GM12873 (cell line): ENCODE results near the gene HBA1.

Source experiments
- TF ChIP-seq, protein P1 (sequence below): IDR thresholded peaks from 2 replicates; pipeline ENCODE4 v1.5.1; 2012; ENCODE audit warnings: low read depth, mild to moderate bottlenecking, moderate library complexity, low read length, control low read depth; ENCODE audit not compliant: insufficient read depth; ENCODE audit errors: missing control alignments

Gene HBA1

DNA sequence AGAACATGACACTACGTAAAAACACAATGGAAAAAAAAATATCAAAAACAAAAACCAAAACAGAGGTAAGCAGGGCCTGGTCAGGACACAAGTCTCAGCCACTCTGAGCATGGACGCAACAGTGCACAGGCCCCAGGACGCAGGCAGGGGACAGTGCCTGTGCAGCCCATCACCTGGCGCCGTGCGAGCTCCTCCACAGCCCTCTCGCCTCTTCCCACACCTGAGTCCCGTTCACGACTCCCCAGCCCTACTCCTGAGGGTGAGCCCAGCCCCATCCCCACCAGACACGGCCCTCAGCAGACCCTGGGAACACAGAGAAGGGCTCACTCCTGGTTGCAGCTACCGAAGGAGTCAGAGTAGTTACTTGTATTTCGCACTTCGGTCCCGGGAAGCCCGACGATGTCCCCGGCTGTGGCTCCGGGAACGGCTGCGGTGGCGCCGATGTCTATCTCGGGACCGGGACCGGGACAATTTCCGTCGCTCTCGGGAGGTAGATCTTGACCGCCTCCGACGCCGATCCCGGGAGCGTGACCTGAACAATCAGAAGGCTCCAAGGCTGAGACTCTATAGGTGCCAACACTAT is 13.2 kb downstream of the HBA1 start:
- TF ChIP-seq, protein P1, sequence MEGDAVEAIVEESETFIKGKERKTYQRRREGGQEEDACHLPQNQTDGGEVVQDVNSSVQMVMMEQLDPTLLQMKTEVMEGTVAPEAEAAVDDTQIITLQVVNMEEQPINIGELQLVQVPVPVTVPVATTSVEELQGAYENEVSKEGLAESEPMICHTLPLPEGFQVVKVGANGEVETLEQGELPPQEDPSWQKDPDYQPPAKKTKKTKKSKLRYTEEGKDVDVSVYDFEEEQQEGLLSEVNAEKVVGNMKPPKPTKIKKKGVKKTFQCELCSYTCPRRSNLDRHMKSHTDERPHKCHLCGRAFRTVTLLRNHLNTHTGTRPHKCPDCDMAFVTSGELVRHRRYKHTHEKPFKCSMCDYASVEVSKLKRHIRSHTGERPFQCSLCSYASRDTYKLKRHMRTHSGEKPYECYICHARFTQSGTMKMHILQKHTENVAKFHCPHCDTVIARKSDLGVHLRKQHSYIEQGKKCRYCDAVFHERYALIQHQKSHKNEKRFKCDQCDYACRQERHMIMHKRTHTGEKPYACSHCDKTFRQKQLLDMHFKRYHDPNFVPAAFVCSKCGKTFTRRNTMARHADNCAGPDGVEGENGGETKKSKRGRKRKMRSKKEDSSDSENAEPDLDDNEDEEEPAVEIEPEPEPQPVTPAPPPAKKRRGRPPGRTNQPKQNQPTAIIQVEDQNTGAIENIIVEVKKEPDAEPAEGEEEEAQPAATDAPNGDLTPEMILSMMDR: no peak

DNA sequence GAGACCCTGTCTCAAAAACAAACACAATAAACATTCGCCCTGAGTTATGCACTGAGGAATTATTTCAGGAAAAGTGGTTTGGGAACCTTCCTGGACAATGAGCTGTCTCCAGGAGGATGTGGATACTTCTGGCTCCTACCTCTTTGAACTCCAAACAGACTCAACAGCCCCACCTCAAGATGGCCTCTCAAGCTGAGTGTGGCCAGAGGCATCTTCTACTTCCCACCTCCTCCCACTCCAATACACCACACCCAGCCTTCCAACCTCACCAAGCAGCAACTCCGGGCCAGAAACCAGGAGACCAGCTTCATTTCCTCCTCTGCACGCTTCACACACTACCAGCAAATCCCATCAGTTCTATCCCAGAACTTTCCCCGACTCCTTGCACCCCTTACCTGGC is 15.4 kb downstream of the HBA1 start:
- TF ChIP-seq, protein P1: no peak

DNA sequence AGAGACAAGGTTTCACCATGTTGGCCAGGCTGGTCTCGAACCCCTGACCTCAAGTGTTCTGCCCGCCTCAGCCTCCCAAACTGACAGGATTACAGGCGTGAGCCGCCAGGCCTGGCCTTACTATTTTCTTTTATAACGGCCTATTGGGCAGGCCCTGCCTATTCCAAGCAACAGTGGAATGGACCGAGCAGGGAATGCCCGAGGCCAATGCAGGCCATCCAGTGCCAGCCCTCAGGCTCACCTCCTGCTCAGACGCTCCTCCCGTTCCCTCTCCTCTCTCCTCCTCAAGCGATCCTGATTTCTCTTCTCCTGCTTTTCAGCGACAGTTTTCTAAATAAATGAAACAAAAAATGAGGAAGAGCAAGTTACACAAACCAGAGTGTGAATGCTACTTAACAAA is 16.2 kb downstream of the HBA1 start:
- TF ChIP-seq, protein P1: no peak

DNA sequence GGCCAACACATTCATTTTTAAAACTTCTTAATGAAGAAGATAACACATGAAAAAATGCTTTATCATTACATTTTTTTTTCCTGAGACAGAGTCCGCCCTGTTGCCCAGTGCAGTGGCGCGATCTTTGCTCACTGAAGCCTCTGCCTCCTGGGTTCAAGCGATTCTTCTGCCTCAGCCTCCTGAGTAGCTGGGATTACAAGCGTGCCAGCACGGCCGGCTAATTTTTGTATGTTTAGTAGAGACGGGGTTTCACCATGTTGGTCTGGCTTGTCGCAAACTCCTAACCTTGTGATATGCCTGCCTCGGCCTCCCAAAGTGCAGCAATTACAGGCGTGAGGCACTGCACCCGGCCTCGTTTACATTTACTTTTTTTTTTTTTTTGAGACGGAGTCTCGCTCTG is 17.0 kb downstream of the HBA1 start:
- TF ChIP-seq, protein P1: no peak

DNA sequence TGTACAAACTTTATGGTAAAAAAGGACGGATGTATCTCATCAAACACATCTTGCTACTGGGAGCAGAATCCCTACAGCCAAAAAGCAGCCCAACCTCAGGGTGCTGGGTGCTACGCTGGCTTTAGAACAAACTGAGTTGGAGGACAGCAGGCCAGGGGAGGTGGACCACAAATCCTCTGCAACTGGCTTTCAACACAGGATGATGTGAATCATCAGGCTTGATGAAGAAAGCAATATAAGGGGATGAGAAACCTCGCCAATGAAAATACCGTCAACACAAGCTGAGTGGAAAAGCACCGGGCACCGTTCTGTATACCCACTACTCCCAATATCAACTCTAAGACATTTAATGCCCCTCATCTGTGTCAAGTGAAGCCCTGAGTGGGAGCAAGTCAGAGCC is 18.0 kb downstream of the HBA1 start:
- TF ChIP-seq, protein P1: no peak

DNA sequence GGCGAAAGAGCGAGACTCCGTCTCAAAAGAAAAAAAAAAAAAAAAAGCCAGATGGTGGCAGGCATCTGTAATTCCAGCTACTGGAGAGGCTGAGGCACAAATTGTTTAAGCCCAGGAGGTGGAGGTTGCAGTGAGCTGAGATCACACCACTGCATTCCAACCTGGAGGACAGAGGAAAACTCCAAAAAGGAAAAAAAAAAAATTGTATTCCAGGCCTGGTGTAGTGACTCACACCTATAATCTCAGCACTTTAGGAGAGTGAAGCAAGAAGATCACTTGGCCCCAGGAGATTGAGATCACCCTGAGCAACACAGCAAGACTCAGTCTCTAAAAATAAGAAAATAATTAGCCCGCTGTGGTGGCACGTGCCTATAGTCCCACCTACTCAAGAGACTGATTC is 23.9 kb downstream of the HBA1 start:
- TF ChIP-seq, protein P1: no peak

DNA sequence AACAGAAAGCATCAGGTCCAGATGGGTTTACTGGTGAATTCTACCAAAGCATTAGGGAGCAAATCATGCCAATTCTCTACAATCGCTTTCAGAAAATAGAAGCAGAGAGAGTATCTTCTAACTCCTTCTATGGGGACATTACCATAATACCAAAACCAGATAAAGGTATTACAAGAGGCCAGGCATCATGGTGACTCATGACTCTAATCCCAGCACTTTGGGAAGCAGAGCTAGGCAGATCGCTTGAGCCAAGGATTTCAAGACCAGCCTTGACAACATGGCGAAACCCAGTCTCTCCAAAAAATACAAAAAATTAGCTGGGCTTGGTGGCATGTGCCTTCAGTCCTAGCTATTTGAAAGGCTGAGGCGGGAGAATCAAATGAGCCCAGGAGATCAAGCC is 26.8 kb downstream of the HBA1 start:
- TF ChIP-seq, protein P1: no peak
